HG02759 (cell line): ENCODE data around the gene JAG2.

Experiments
- ATAC-seq: cut with Tn5 transposase; IDR thresholded peaks from one replicate; pipeline ENCODE4 v1.9.1; 2021; ENCODE audit warnings: mild to moderate bottlenecking, moderate library complexity; ENCODE audit not compliant: unreplicated experiment

Gene JAG2

GRCh38 chr14:105167303-105168092 is 1.1 kb downstream of the JAG2 start:
- no peak for ATAC-seq

- no peak for ATAC-seq
Observed at GRCh38 chr14:105166571-105167302, 1.8 kb downstream of the JAG2 start.

GRCh38 chr14:105165761-105166485 is 2.7 kb downstream of the JAG2 start:
- no peak for ATAC-seq

- ATAC-seq, result no peak
Observed at GRCh38 chr14:105165134-105165704, 3.4 kb downstream of the JAG2 start.

- no peak for ATAC-seq
Observed at GRCh38 chr14:105163040-105163742, 5.4 kb downstream of the JAG2 start.

- ATAC-seq, result no peak
Observed at GRCh38 chr14:105162669-105162979, 6.0 kb downstream of the JAG2 start.

- ATAC-seq, result no peak
Observed at GRCh38 chr14:105161964-105162668, 6.5 kb downstream of the JAG2 start.

GRCh38 chr14:105161309-105161708 is 7.3 kb downstream of the JAG2 start:
- no peak for ATAC-seq

GRCh38 chr14:105160776-105161175 is 7.8 kb downstream of the JAG2 start:
- ATAC-seq, result no peak

- ATAC-seq, result no peak
Observed at GRCh38 chr14:105159344-105159743, 9.2 kb downstream of the JAG2 start.

GRCh38 chr14:105158794-105159193 is 9.8 kb downstream of the JAG2 start:
- ATAC-seq, result no peak

GRCh38 chr14:105157872-105158271 is 10.7 kb downstream of the JAG2 start:
- ATAC-seq, result no peak

GRCh38 chr14:105156414-105157375 is 11.9 kb downstream of the JAG2 start:
- no peak for ATAC-seq

GRCh38 chr14:105155681-105156413 is 12.7 kb downstream of the JAG2 start:
- no peak for ATAC-seq

GRCh38 chr14:105155071-105155651 is 13.4 kb downstream of the JAG2 start:
- ATAC-seq, result no peak

- no peak for ATAC-seq
Observed at GRCh38 chr14:105154476-105154871, 14.1 kb downstream of the JAG2 start.

GRCh38 chr14:105153739-105154475 is 14.7 kb downstream of the JAG2 start:
- ATAC-seq, result no peak
